Stimulated activated CD4-positive, alpha-beta T cell treated with anti-CD3 and anti-CD28 coated beads, TNF-alpha, amount 100 ng/mL, for 4 hours (primary cell): ENCODE results near the gene CUX1.

Experiments used
- DNase-seq, 3 experiments: peaks; one replicate each; pipeline ENCODE4 v3.0.0-alpha.2; 2020; ENCODE audit warnings: low read depth in 3 of 3

The CUX1 gene

GRCh38 chr7:102098986-102099385 lies 281.6 kb downstream of the CUX1 start:
- DNase-seq, result no peak

GRCh38 chr7:102099474-102099873 lies 282.0 kb downstream of the CUX1 start:
- no peak for DNase-seq

GRCh38 chr7:102101111-102101551 lies 283.7 kb downstream of the CUX1 start:
- DNase-seq, result no peak

- no peak for DNase-seq
Observed at GRCh38 chr7:102101926-102102325, 284.5 kb downstream of the CUX1 start.

- DNase-seq, result no peak
Observed at GRCh38 chr7:102103027-102103372, 285.6 kb downstream of the CUX1 start.

- no peak for DNase-seq
Observed at GRCh38 chr7:102104245-102104644, 286.8 kb downstream of the CUX1 start.

GRCh38 chr7:102106625-102107024 lies 289.2 kb downstream of the CUX1 start:
- no peak for DNase-seq

GRCh38 chr7:102107474-102108104 lies 290.2 kb downstream of the CUX1 start:
- no peak for DNase-seq

GRCh38 chr7:102111061-102112041 lies 293.9 kb downstream of the CUX1 start:
- DNase-seq, result no peak

GRCh38 chr7:102115181-102115580 lies 297.8 kb downstream of the CUX1 start:
- no peak for DNase-seq

GRCh38 chr7:102115931-102116330 lies 298.5 kb downstream of the CUX1 start:
- DNase-seq, result no peak

- no peak for DNase-seq
Observed at GRCh38 chr7:102117743-102118142, 300.3 kb downstream of the CUX1 start.

GRCh38 chr7:102119213-102119651 lies 301.8 kb downstream of the CUX1 start:
- no peak for DNase-seq

- DNase-seq, result no peak
Observed at GRCh38 chr7:102119925-102120324, 302.5 kb downstream of the CUX1 start.

GRCh38 chr7:102120666-102121195 lies 303.3 kb downstream of the CUX1 start:
- DNase-seq, result no peak

GRCh38 chr7:102122026-102122425 lies 304.6 kb downstream of the CUX1 start:
- DNase-seq, result no peak

GRCh38 chr7:102125127-102125596 lies 307.7 kb downstream of the CUX1 start:
- no peak for DNase-seq

GRCh38 chr7:102128303-102128702 lies 310.9 kb downstream of the CUX1 start:
- no peak for DNase-seq

GRCh38 chr7:102129636-102130370 lies 312.4 kb downstream of the CUX1 start:
- no peak for DNase-seq

GRCh38 chr7:102132209-102132752 lies 314.9 kb downstream of the CUX1 start:
- no peak for DNase-seq

- no peak for DNase-seq
Observed at GRCh38 chr7:102138676-102139075, 321.2 kb downstream of the CUX1 start.

GRCh38 chr7:102140952-102141370 lies 323.5 kb downstream of the CUX1 start:
- no peak for DNase-seq
